Panc1 (cell line): ENCODE data around the gene ATOH8. TPM values are rescaled to one million over a fixed set of nuclear protein-coding genes. Genes with fewer than 3 reads are reported as not detected.

Experiments
- ATAC-seq: fragments of 200-7000 bp; cut with Tn5 transposase; 2 replicates; pipeline ENCODE4 v1.9.1; 2020; ENCODE audit warnings: mild to moderate bottlenecking, moderate library complexity
- BruUV-seq: library from RNA; stranded (reverse); fragments of 400-500 nt; replicated peaks from 2 replicates; lab custom pipeline; 2021; lab: Mats Ljungman, UMichigan
- CTCF ChIA-PET: fragments of 300-600 bp; sonication (Branson Sonifier 250); formaldehyde crosslinking; loops from one replicate; lab custom pipeline; 2022; ENCODE audit warnings: antibody characterized with exemption; lab: Charles Lee
- POLR2A ChIA-PET: fragments of 300-600 bp; sonication (Branson Sonifier 250); formaldehyde crosslinking; loops from one replicate; lab custom pipeline; 2022; ENCODE audit warnings: antibody characterized with exemption; lab: Charles Lee
- DNase-seq: peaks from one replicate; pipeline ENCODE4 v3.0.0-alpha.2; 2010; ENCODE audit warnings: low read depth, low spot score
- H3K27ac ChIP-seq: 2 replicates; pipeline ENCODE4 v1.5.1; 2011; ENCODE audit warnings: mild to moderate bottlenecking, low read length, inconsistent platforms
- H3K27me3 ChIP-seq: fragments of 200-500 bp; sonication (Bioruptor generic); 2 replicates; pipeline ENCODE4 v1.6.0; 2014; ENCODE audit warnings: low read length, inconsistent platforms; ENCODE audit not compliant: control insufficient read depth, insufficient read depth
- H3K36me3 ChIP-seq: fragments of 200-500 bp; sonication (Bioruptor generic); 2 replicates; pipeline ENCODE4 v1.5.1; 2014; ENCODE audit warnings: inconsistent platforms, mild to moderate bottlenecking, low read length, moderate library complexity; ENCODE audit not compliant: control insufficient read depth, insufficient read depth
- H3K4me1 ChIP-seq: 2 replicates; pipeline ENCODE4 v1.5.1; 2011; ENCODE audit warnings: inconsistent platforms, mild to moderate bottlenecking, low read length, moderate library complexity; ENCODE audit not compliant: control insufficient read depth, insufficient read depth
- H3K4me3 ChIP-seq, 2 experiments: 2 replicates each; pipeline ENCODE4 v1.5.1; 2011 to 2012; ENCODE audit warnings: low read depth in 2 of 2, low read length in 2 of 2, mild to moderate bottlenecking in 2 of 2, inconsistent platforms in 1 of 2, moderate library complexity in 1 of 2
- H3K9me3 ChIP-seq: fragments of 200-500 bp; sonication (Bioruptor generic); 2 replicates; pipeline ENCODE4 v1.5.1; 2014; ENCODE audit warnings: low read depth, mild to moderate bottlenecking, inconsistent platforms, low read length, moderate library complexity; ENCODE audit not compliant: control insufficient read depth, insufficient read depth
- POLR2AphosphoS5 ChIP-seq: IDR thresholded peaks from 2 replicates; pipeline ENCODE4 v1.6.1; 2012; ENCODE audit warnings: mild to moderate bottlenecking, low read depth, low read length, moderate library complexity
- SIN3A ChIP-seq: IDR thresholded peaks from 2 replicates; pipeline ENCODE4 v1.6.1; 2012; ENCODE audit warnings: low read depth, mild to moderate bottlenecking, low read length, moderate library complexity, borderline replicate concordance; ENCODE audit not compliant: insufficient read depth
- TCF7L2 ChIP-seq: IDR thresholded peaks from 2 replicates; pipeline ENCODE4 v1.6.1; 2011; ENCODE audit warnings: mild to moderate bottlenecking, low read depth, low read length, inconsistent platforms
- in situ Hi-C: cut with HindIII; loops from 2 replicates; pipeline ENCODE4 v1.10.0; 2016; ENCODE audit warnings: low sequenced_read_pairs, low pct_unique_long_range_greater_than_20kb
- intact Hi-C: fragments of 100-400 bp; cut with micrococcal nuclease; formaldehyde crosslinking; loops from one replicate; pipeline ENCODE4 v1.10.0; 2022; ENCODE audit not compliant: unreplicated experiment
- microRNA-seq: library from miRNA; unstranded; fragments of <30 nt; microRNA quantifications from one replicate; pipeline ENCODE4 v1.1.0, GENCODE V29; 2020; ENCODE audit not compliant: unreplicated experiment
- total RNA-seq: library from RNA; stranded (reverse); gene quantifications from one replicate; pipeline ENCODE4 v1.2.1, GENCODE V29; 2021; ENCODE audit not compliant: unreplicated experiment
- TF ChIP-seq, protein P1 (sequence below): fragments of 450-650 bp; IDR thresholded peaks from 2 replicates; pipeline ENCODE4 v1.5.1; 2017; ENCODE audit warnings: mild to moderate bottlenecking
- TF ChIP-seq, protein P2 (sequence below), 2 experiments: IDR thresholded peaks; 2 replicates each; pipeline ENCODE4 v1.6.1; 2011 to 2012; ENCODE audit warnings: low read depth in 2 of 2, control low read depth in 1 of 2, low read length in 1 of 2, mild to moderate bottlenecking in 1 of 2, moderate library complexity in 1 of 2; ENCODE audit not compliant: insufficient read depth in 1 of 2

Gene ATOH8
- total RNA-seq, 1 experiment from 2014 or later = 3.8 TPM

DNA sequence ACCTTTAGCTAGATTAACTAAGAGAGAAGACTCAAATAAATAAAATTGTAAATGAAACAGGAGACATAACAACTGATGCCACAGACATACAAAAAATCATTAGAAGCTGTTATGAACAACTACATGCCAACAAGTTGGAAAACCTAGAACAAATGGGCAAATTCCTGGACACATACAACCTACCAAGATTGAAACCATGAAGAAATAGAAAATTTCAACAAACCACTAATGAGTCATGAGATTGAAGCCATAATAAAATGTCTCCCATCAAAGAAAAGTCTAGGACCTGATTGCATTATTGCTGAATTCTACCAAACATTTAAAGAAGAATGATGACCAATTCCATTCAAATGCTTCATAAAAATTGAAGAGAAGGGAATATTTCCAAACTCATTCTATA is 80.7 kb downstream of the ATOH8 start:
- in situ Hi-C loops = no loop called here
- ATAC-seq (no peak), DNase-seq (no peak)
- TF ChIP-seq, protein P1, sequence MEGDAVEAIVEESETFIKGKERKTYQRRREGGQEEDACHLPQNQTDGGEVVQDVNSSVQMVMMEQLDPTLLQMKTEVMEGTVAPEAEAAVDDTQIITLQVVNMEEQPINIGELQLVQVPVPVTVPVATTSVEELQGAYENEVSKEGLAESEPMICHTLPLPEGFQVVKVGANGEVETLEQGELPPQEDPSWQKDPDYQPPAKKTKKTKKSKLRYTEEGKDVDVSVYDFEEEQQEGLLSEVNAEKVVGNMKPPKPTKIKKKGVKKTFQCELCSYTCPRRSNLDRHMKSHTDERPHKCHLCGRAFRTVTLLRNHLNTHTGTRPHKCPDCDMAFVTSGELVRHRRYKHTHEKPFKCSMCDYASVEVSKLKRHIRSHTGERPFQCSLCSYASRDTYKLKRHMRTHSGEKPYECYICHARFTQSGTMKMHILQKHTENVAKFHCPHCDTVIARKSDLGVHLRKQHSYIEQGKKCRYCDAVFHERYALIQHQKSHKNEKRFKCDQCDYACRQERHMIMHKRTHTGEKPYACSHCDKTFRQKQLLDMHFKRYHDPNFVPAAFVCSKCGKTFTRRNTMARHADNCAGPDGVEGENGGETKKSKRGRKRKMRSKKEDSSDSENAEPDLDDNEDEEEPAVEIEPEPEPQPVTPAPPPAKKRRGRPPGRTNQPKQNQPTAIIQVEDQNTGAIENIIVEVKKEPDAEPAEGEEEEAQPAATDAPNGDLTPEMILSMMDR = no peak
- TF ChIP-seq SIN3A (no peak), TCF7L2 (no peak), POLR2AphosphoS5 (no peak)
- TF ChIP-seq, protein P2, sequence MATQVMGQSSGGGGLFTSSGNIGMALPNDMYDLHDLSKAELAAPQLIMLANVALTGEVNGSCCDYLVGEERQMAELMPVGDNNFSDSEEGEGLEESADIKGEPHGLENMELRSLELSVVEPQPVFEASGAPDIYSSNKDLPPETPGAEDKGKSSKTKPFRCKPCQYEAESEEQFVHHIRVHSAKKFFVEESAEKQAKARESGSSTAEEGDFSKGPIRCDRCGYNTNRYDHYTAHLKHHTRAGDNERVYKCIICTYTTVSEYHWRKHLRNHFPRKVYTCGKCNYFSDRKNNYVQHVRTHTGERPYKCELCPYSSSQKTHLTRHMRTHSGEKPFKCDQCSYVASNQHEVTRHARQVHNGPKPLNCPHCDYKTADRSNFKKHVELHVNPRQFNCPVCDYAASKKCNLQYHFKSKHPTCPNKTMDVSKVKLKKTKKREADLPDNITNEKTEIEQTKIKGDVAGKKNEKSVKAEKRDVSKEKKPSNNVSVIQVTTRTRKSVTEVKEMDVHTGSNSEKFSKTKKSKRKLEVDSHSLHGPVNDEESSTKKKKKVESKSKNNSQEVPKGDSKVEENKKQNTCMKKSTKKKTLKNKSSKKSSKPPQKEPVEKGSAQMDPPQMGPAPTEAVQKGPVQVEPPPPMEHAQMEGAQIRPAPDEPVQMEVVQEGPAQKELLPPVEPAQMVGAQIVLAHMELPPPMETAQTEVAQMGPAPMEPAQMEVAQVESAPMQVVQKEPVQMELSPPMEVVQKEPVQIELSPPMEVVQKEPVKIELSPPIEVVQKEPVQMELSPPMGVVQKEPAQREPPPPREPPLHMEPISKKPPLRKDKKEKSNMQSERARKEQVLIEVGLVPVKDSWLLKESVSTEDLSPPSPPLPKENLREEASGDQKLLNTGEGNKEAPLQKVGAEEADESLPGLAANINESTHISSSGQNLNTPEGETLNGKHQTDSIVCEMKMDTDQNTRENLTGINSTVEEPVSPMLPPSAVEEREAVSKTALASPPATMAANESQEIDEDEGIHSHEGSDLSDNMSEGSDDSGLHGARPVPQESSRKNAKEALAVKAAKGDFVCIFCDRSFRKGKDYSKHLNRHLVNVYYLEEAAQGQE (IDR thresholded peaks at IDR 0.05; ENCODE audit: insufficient read depth in 1 of 2, low read depth in 2 of 2, low read length in 1 of 2) = no peak
- ChIA-PET CTCF (no interaction called here), POLR2A (no interaction called here)
- H3K27ac ChIP-seq = no peak overlapping the region
- H3K4me1 ChIP-seq = no peaks in the 10 kb centered on the region
- BruUV-seq = no TSS peak
- no peak overlapping the region for H3K4me3 ChIP-seq
- intact Hi-C loops = no loop called here
- H3K9me3 ChIP-seq = no peaks in the 10 kb centered on the region
- H3K36me3 ChIP-seq = no peaks in the 10 kb centered on the region
- H3K27me3 ChIP-seq = peaks cover 4% of the 10 kb centered on the region; the same call in 1 of the 2 replicates

Small RNAs within 50 kb of the gene (microRNA-seq; reads per million reads assigned to microRNA genes)
- not detected for gene MIR6071

Other genes with a start within 250 kb of the ATOH8 start
- gene MAT2A, start 214.8 kb upstream of the ATOH8 start, total RNA-seq = 547 TPM
- 64.1 TPM for gene GGCX, start 192.5 kb upstream of the ATOH8 start, total RNA-seq
- gene VAMP8, start 176.4 kb upstream of the ATOH8 start, total RNA-seq = 93.2 TPM
- 21.3 TPM for gene VAMP5, start 169.6 kb upstream of the ATOH8 start, total RNA-seq
- 156 TPM for gene RNF181, start 158.2 kb upstream of the ATOH8 start, total RNA-seq
- gene TMEM150A, start 151.3 kb upstream of the ATOH8 start, total RNA-seq = 30.4 TPM
- 23.7 TPM for gene C2orf68, start 141.9 kb upstream of the ATOH8 start, total RNA-seq
- 78.6 TPM for gene USP39, start 137.8 kb upstream of the ATOH8 start, total RNA-seq
- gene SFTPB, start 85.8 kb upstream of the ATOH8 start, total RNA-seq = 5.6 TPM
- gene GNLY, start 59.6 kb upstream of the ATOH8 start, total RNA-seq = not detected
- gene ST3GAL5, start 135.0 kb downstream of the ATOH8 start, total RNA-seq = 5.0 TPM